HepG2 (cell line): ENCODE measurements around the gene TACC2. TPM values are rescaled to one million over a fixed set of nuclear protein-coding genes. Genes with fewer than 3 reads are reported as not detected.
A peak's percentile ranks its signal among the peaks of the same experiment; 100 is the strongest.

Experiments
- ATAC-seq: fragments of 200-7000 bp; cut with Tn5 transposase; 3 replicates; pipeline ENCODE4 v1.9.1; 2020; ENCODE audit warnings: mild to moderate bottlenecking, moderate library complexity
- BruUV-seq: library from RNA; stranded (reverse); fragments of 400-500 nt; replicated peaks from 2 replicates; lab custom pipeline; 2021; lab: Mats Ljungman, UMichigan
- CTCF ChIA-PET: fragments of 300-600 bp; formaldehyde crosslinking; extraction: SDS; loops from one replicate; lab custom pipeline; 2021; ENCODE audit warnings: low total read pairs, inconsistent platforms, low intra/inter-chr PET ratio; lab: Yijun Ruan, JAX
- POLR2A ChIA-PET: fragments of 350-600 bp; sonication (Branson Sonifier 250); formaldehyde crosslinking; loops from one replicate; lab custom pipeline; 2020; ENCODE audit warnings: antibody characterized with exemption, inconsistent platforms; lab: Yijun Ruan, JAX
- DNase-seq: peaks from one replicate; pipeline ENCODE4 v3.0.0-alpha.2; 2015; ENCODE audit warnings: low spot score
- FAIRE-seq: peaks from 3 replicates; lab custom pipeline; 2011; peaks lifted over from hg19 to GRCh38; lab: Jason Lieb, UNC
- H2AFZ ChIP-seq: one replicate; pipeline ENCODE4 v1.6.1; 2011; ENCODE audit warnings: low read length, inconsistent platforms
- H3K27ac ChIP-seq: fragments of 300-600 bp; 3 replicates; pipeline ENCODE4 v1.8.0; 2011; ENCODE audit warnings: mixed run types, mild to moderate bottlenecking, mixed read lengths, low read length, inconsistent platforms; ENCODE audit not compliant: insufficient read depth; ENCODE audit errors: extremely low read length
- H3K27me3 ChIP-seq, 2 experiments: fragments of 200-600 bp in 1 of 2; 2 replicates in 1 of 2; 3 replicates in 1 of 2; pipeline versions ENCODE4 v1.6.0 to v1.8.0; 2011; ENCODE audit warnings: low read length in 2 of 2, mild to moderate bottlenecking in 2 of 2, moderate library complexity in 2 of 2, inconsistent platforms in 1 of 2; ENCODE audit not compliant: insufficient read depth in 2 of 2, control insufficient read depth in 1 of 2
- H3K36me3 ChIP-seq, 2 experiments: fragments of 200-600 bp in 1 of 2; replicated peaks in 1 of 2; 2 replicates in 1 of 2; 3 replicates in 1 of 2; pipeline versions ENCODE4 v1.5.1 to v1.8.0; 2011; ENCODE audit warnings: low read length in 2 of 2, inconsistent platforms in 1 of 2; ENCODE audit not compliant: insufficient read depth in 2 of 2, control insufficient read depth in 1 of 2
- H3K4me1 ChIP-seq: 2 replicates; pipeline ENCODE4 v1.5.1; 2012; ENCODE audit warnings: low read length, inconsistent platforms; ENCODE audit not compliant: insufficient read depth
- H3K4me2 ChIP-seq: 2 replicates; pipeline ENCODE4 v1.6.0; 2011; ENCODE audit warnings: low read depth, low read length, inconsistent platforms
- H3K4me3 ChIP-seq, 3 experiments: fragments of 200-600 bp in 1 of 3; sonication (generic), shearing (Covaris generic) in 1 of 3; replicated peaks in 1 of 3; 2 replicates each; pipeline ENCODE4 v1.5.1; 2011 to 2016; ENCODE audit warnings: low read length in 3 of 3, inconsistent platforms in 2 of 3, low read depth in 2 of 3, mild to moderate bottlenecking in 2 of 3, control low read depth in 1 of 3, mixed read lengths in 1 of 3; ENCODE audit not compliant: insufficient read depth in 1 of 3
- H3K79me2 ChIP-seq: one replicate; pipeline ENCODE4 v1.6.1; 2011; ENCODE audit warnings: low read length, inconsistent platforms; ENCODE audit not compliant: insufficient read depth
- H3K9ac ChIP-seq: 2 replicates; pipeline ENCODE4 v1.6.0; 2011; ENCODE audit warnings: mild to moderate bottlenecking, low read depth, low read length, inconsistent platforms; ENCODE audit not compliant: insufficient read depth
- H3K9me3 ChIP-seq: 2 replicates; pipeline ENCODE4 v1.5.1; 2012; ENCODE audit warnings: mild to moderate bottlenecking, low read length
- H4K20me1 ChIP-seq: 2 replicates; pipeline ENCODE4 v1.6.0; 2011; ENCODE audit warnings: inconsistent platforms, mild to moderate bottlenecking, low read length, moderate library complexity; ENCODE audit not compliant: insufficient read depth
- BRCA1 ChIP-seq: sonication (generic); formaldehyde crosslinking; IDR thresholded peaks from 2 replicates; pipeline ENCODE4 v1.4.0; 2020; ENCODE audit warnings: missing genetic modification reagents
- CCDC6 ChIP-seq: sonication (generic); formaldehyde crosslinking; IDR thresholded peaks from 2 replicates; pipeline ENCODE4 v1.8.1; 2022; ENCODE audit warnings: mild to moderate bottlenecking, missing genetic modification reagents, moderate library complexity
- EHMT2 ChIP-seq: fragments of 200-600 bp; sonication (generic); IDR thresholded peaks from 2 replicates; pipeline ENCODE4 v1.7.0; 2017; ENCODE audit warnings: antibody characterized with exemption, low read depth, low read length, borderline replicate concordance
- FOSL2 ChIP-seq: sonication (generic); formaldehyde crosslinking; IDR thresholded peaks from 2 replicates; pipeline ENCODE4 v1.4.0; 2020; ENCODE audit warnings: missing genetic modification reagents
- HINFP ChIP-seq: sonication (generic); formaldehyde crosslinking; IDR thresholded peaks from 2 replicates; pipeline ENCODE4 v1.4.0; 2020; ENCODE audit warnings: low read depth, mild to moderate bottlenecking, missing genetic modification reagents
- IRF1 ChIP-seq: sonication (generic); formaldehyde crosslinking; IDR thresholded peaks from 2 replicates; pipeline ENCODE4 v1.4.0; 2020; ENCODE audit warnings: low read depth, mild to moderate bottlenecking, missing genetic modification reagents
- IRF2 ChIP-seq: IDR thresholded peaks from 2 replicates; pipeline ENCODE4 v1.6.1; 2018; ENCODE audit warnings: missing genetic modification reagents, missing compliant biosample characterization
- KDM2A ChIP-seq: sonication (generic); formaldehyde crosslinking; IDR thresholded peaks from 2 replicates; pipeline ENCODE4 v1.4.0; 2020; ENCODE audit warnings: low read depth, missing genetic modification reagents, borderline replicate concordance
- MAZ ChIP-seq, 2 experiments: sonication (generic) in 1 of 2; formaldehyde crosslinking in 1 of 2; IDR thresholded peaks; 2 replicates each; pipeline versions ENCODE4 v1.5.0 to v1.6.1; 2012 to 2020; ENCODE audit warnings: low read depth in 2 of 2, mild to moderate bottlenecking in 2 of 2, borderline replicate concordance in 1 of 2, improper control_type of control experiment in 1 of 2, low read length in 1 of 2, missing genetic modification reagents in 1 of 2, moderate library complexity in 1 of 2
- MEIS1 ChIP-seq: sonication (generic); formaldehyde crosslinking; IDR thresholded peaks from 2 replicates; pipeline ENCODE4 v1.9.0; 2021; ENCODE audit warnings: mild to moderate bottlenecking, missing genetic modification reagents, moderate library complexity, borderline replicate concordance
- MLLT10 ChIP-seq: sonication (generic); formaldehyde crosslinking; IDR thresholded peaks from 2 replicates; pipeline ENCODE4 v1.4.0; 2020; ENCODE audit warnings: missing genetic modification reagents
- PCBP2 ChIP-seq: fragments of 200-400 bp; formaldehyde crosslinking; optimal IDR thresholded peaks from 2 replicates; pipeline ENCODE3; 2018; ENCODE audit warnings: low read length, low read depth; ENCODE audit not compliant: poor library complexity, severe bottlenecking
- PHF20 ChIP-seq: sonication (generic); formaldehyde crosslinking; IDR thresholded peaks from 2 replicates; pipeline ENCODE4 v1.5.0; 2020; ENCODE audit warnings: mild to moderate bottlenecking, missing genetic modification reagents
- RAD21 ChIP-seq: fragments of 450-650 bp; formaldehyde crosslinking; IDR thresholded peaks from 2 replicates; pipeline ENCODE4 v1.5.0; 2020; ENCODE audit warnings: mild to moderate bottlenecking
- SMAD3 ChIP-seq: sonication (generic); formaldehyde crosslinking; IDR thresholded peaks from 2 replicates; pipeline ENCODE4 v1.4.0; 2020; ENCODE audit warnings: missing genetic modification reagents
- THRA ChIP-seq: sonication (generic); formaldehyde crosslinking; IDR thresholded peaks from 2 replicates; pipeline ENCODE4 v1.4.0; 2020; ENCODE audit warnings: missing genetic modification reagents, borderline replicate concordance
- YY1 ChIP-seq: IDR thresholded peaks from 2 replicates; pipeline ENCODE4 v1.6.1; 2011; ENCODE audit warnings: low read length, low read depth, moderate library complexity, mild to moderate bottlenecking; ENCODE audit not compliant: insufficient read depth, insufficient replicate concordance
- ZBTB20 ChIP-seq: sonication (generic); formaldehyde crosslinking; IDR thresholded peaks from 2 replicates; pipeline ENCODE4 v1.8.1; 2023; ENCODE audit warnings: missing genetic modification reagents, low read depth, mild to moderate bottlenecking, borderline replicate concordance
- ZFP36L2 ChIP-seq: sonication (generic); formaldehyde crosslinking; IDR thresholded peaks from 2 replicates; pipeline ENCODE4 v1.4.0; 2020; ENCODE audit warnings: missing genetic modification reagents
- ZNF441 ChIP-seq: sonication (generic); formaldehyde crosslinking; IDR thresholded peaks from 2 replicates; pipeline ENCODE4 v1.7.0; 2021; ENCODE audit warnings: missing genetic modification reagents, borderline replicate concordance
- ZNF558 ChIP-seq: sonication (generic); formaldehyde crosslinking; IDR thresholded peaks from 2 replicates; pipeline ENCODE4 v1.9.0; 2022; ENCODE audit warnings: mild to moderate bottlenecking, missing genetic modification reagents, borderline replicate concordance
- WGBS: methylation state at CpG from one replicate; pipeline ENCODE4 v1.1.6; 2017; ENCODE audit warnings: low lambda C conversion rate; 5-methylcytosine and 5-hydroxymethylcytosine counted together
- in situ Hi-C: cut with HindIII; loops from 2 replicates; pipeline ENCODE4 v1.10.0; 2017; ENCODE audit warnings: low pct_unique_long_range_greater_than_20kb; ENCODE audit not compliant: extremely low pct_ligation_motif_present
- intact Hi-C: fragments of 100-400 bp; cut with micrococcal nuclease; formaldehyde crosslinking; loops from one replicate; pipeline ENCODE4 v1.10.0; 2022; ENCODE audit not compliant: unreplicated experiment
- polyA plus RNA-seq, 8 experiments: library from polyadenylated mRNA; depleted of rRNA in 3 of 8; stranded (reverse) in 7 of 8; unstranded in 1 of 8; fragments of >200 nt; fragmentation: Illumina TruSeq in 4 of 8; extraction: Trizol in 4 of 8; gene quantifications; 2 replicates each; pipeline versions ENCODE4 v1.2.1 to v1.2.3, GENCODE V29; 2011 to 2016; ENCODE audit warnings: low read depth in 4 of 8, missing spikeins in 1 of 8, mixed read lengths in 1 of 8; ENCODE audit not compliant: insufficient read depth in 1 of 8
- total RNA-seq, 5 experiments: library from RNA; depleted of rRNA; stranded (reverse); fragments of >200 nt; fragmentation: Illumina TruSeq; extraction: Trizol; gene quantifications; 2 replicates each; pipeline ENCODE4 v1.2.3, GENCODE V29; 2016; ENCODE audit warnings: low read depth in 1 of 5

The TACC2 gene
- total and polyA plus RNA-seq, 2 of the 13 experiments (the other 11 are each of a cell fraction or from before 2014, with no cell fraction given) = 11.8 to 16.0 TPM

GRCh38 chr10:122279725-122280141, 290.8 kb downstream of the TACC2 start:
- H3K9me3 ChIP-seq = no peaks in the 10 kb centered on the region
- H3K4me2 ChIP-seq = peak overlapping the region; percentile 35; the same call in 1 of the 2 replicates
- H3K9ac ChIP-seq = no peak overlapping the region
- in situ Hi-C loops = loop anchor here (5.0 kb wide), 1 partner anchor 288 kb away; no protein-coding TSS in a partner anchor
- H3K36me3 ChIP-seq = no peaks in the 10 kb centered on the region
- peak overlapping the region in 1 of 3 experiments; percentile 14; a peak in 1 of 6 replicates for H3K4me3 ChIP-seq
- no peak overlapping the region for H3K27ac ChIP-seq
- DNase-seq (peak; percentile 54), ATAC-seq (peak; percentile 87), FAIRE-seq (peak; percentile 73)
- H2AFZ ChIP-seq = peak overlapping the region; percentile 17
- intact Hi-C loops = loop anchor here (1.0 to 5.0 kb wide), 2 partner anchors 156 to 423 kb away; no protein-coding TSS in a partner anchor
- H4K20me1 ChIP-seq = no peaks in the 10 kb centered on the region
- H3K27me3 ChIP-seq = peaks cover 5 to 18% of the 10 kb centered on the region in 2 experiments; a peak in 4 of 5 replicates
- H3K4me1 ChIP-seq = peaks cover 32% of the 10 kb centered on the region
- 12% methylated on average over 8 of the region's 9 CpGs for WGBS
- POLR2A ChIA-PET = interaction anchor here (1.0 kb wide), 2 partner anchors 31 to 286 kb away, joined by 4 to 5 read pairs; no protein-coding TSS in a partner anchor
- no peaks in the 10 kb centered on the region for H3K79me2 ChIP-seq
- no TSS peak for BruUV-seq
- CTCF ChIA-PET = interaction anchor here (1.0 to 2.5 kb wide), 4 partner anchors 18 to 424 kb away, joined by 3 to 27 read pairs (median 18); no protein-coding TSS in a partner anchor
- TF ChIP-seq MLLT10 (CRISPR knock-in tag) (no peak), HINFP (CRISPR knock-in tag) (no peak), IRF2 (0 out of 2 replicates have a peak, but pooled peaks have one; percentile 43), EHMT2 (no peak), PHF20 (CRISPR knock-in tag) (no peak), SMAD3 (CRISPR knock-in tag) (no peak), ZNF441 (CRISPR knock-in tag) (no peak), KDM2A (peak; percentile 41; the same call in 1 of the 2 replicates), BRCA1 (CRISPR knock-in tag) (no peak), MEIS1 (no peak), MAZ (IDR thresholded peaks at IDR 0.05; ENCODE audit: borderline replicate concordance, low read depth, low read length) (no peak), MAZ (CRISPR knock-in tag; IDR thresholded peaks at IDR 0.05; ENCODE audit: low read depth) (0 out of 2 replicates have a peak, but pooled peaks have one; percentile 51), ZBTB20 (CRISPR knock-in tag) (no peak), ZNF558 (CRISPR knock-in tag) (no peak), YY1 (peak; percentile 23), CCDC6 (no peak), ZFP36L2 (CRISPR knock-in tag) (no peak), PCBP2 (no peak), IRF1 (CRISPR knock-in tag) (no peak), FOSL2 (CRISPR knock-in tag) (peak; percentile 40), THRA (peak; percentile 22; the same call in 1 of the 2 replicates), RAD21 (CRISPR knock-in tag) (peak; percentile 85)
